Measurements from ENCODE around the gene ERBB4.
"Not testable (repeated sequence)": the region's sequence is repeated elsewhere in the genome, so short reads cannot be mapped to it uniquely, and the experiment has no call there.

ERBB4 gene

DNA sequence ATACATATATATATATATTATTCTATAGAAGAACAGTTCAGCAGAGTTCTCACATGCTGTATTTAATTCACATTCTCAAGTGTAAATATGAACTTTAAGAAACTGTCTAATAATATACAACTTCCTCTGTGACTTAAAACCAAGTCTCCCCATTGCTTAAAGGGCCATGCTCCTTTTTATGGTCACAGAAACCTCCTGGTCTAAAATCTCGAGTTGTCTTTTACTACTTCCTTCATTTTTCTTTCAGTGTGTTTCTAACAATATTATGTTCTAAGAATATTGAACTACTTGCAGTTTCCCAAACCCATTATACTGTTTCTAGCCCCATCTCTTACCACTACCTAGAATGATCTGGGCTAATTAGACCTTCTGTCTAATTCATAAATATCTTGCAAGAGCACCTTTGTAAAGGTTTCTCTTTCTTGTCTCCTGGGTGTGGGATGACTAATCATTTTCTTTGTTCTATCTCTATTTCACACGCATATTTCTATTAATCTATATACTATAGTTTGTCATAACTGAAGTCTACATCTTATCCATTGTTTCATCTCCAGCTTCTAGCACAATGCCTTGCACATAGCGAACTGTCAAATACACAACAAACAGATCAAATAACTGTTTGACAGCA, 48.8 kb downstream of the ERBB4 start:
- H3K36me3 Mint-ChIP-seq = no peaks in the 10 kb centered on the region
- H3K27me3 Mint-ChIP-seq = no peaks in the 10 kb centered on the region
- no peaks in the 10 kb centered on the region for H3K9me3 Mint-ChIP-seq (ENCODE audit: low read depth)
- no peak overlapping the region for H3K27ac Mint-ChIP-seq
- H3K4me3 Mint-ChIP-seq = no peak overlapping the region
- no peaks in the 10 kb centered on the region for H3K4me1 Mint-ChIP-seq (ENCODE audit: low read depth)

DNA sequence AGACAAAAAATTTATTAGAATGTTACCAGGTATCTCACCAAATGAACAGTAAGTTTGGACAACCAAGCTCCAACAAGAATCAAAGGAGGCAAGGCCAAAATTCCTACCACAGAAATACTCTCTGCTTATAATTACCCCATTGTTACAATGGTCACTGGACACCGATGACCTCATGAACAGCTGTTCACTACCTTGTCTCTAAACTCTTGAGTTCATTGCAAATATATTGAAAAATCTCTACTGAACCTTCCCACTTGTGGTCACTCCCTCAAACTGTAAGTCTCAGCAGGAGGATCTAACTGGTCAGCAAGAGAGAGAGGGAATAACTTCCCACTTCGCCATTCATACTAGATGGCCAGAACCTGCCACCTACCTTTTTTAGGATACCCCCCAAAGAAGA, 50.0 kb downstream of the ERBB4 start:
- Mint-ChIP-seq H3K4me1 (ENCODE audit: low read depth) (no peaks in the 10 kb centered on the region), H3K27ac (no peak overlapping the region), H3K27me3 (no peaks in the 10 kb centered on the region), H3K36me3 (no peaks in the 10 kb centered on the region), H3K4me3 (no peak overlapping the region), H3K9me3 (ENCODE audit: low read depth) (no peaks in the 10 kb centered on the region)

DNA sequence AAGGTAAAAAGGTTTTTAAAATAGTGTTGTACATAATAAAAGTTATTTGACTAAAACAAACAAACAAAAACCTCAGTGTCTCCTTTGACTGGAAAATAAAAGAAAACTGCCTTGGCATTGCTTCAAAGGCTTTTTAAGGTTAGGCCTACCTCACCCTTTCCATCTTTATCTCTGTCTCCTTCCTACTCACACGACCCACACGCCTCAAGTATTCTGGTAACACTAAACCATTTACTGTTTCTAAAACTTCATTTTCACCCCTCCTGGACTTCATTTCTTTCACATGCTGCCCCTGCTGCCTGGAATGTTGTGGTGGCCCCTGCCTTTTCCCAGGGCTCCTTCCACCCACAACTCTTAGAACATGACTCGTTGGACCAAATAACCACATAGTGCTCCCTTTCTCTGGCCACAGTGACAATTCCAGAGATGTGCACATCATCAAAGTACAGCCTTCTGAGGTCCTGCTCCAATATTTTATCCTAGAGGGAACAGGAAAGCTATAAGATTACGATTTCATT, 54.0 kb downstream of the ERBB4 start:
- no peaks in the 10 kb centered on the region for H3K9me3 Mint-ChIP-seq (ENCODE audit: low read depth)
- H3K36me3 Mint-ChIP-seq = no peaks in the 10 kb centered on the region
- no peak overlapping the region for H3K4me3 Mint-ChIP-seq
- no peaks in the 10 kb centered on the region for H3K4me1 Mint-ChIP-seq (ENCODE audit: low read depth)
- H3K27me3 Mint-ChIP-seq = no peaks in the 10 kb centered on the region
- no peak overlapping the region for H3K27ac Mint-ChIP-seq

DNA sequence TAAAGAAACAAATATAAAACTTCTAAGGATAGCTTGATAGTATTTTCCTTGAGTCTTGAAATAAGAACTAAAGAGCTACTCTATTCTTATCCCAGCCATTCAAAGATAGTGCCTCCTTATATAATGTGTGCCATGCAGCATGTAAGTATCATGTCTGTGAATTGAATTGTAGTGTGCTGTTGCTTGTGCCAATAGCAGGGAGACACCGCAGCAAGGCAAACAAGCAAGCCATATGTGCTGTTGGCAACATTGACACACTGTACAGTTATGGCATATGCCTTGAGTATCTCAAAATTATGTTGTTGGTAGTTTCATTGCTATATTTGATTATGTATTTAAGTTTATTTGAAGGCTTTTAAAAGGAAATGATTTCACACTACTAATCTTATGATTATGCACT, 58.2 kb downstream of the ERBB4 start:
- H3K36me3 Mint-ChIP-seq = no peaks in the 10 kb centered on the region
- H3K4me3 Mint-ChIP-seq = no peak overlapping the region
- no peaks in the 10 kb centered on the region for H3K4me1 Mint-ChIP-seq (ENCODE audit: low read depth)
- no peaks in the 10 kb centered on the region for H3K27me3 Mint-ChIP-seq
- peaks cover 5% of the 10 kb centered on the region for H3K9me3 Mint-ChIP-seq (ENCODE audit: low read depth)
- no peak overlapping the region for H3K27ac Mint-ChIP-seq

DNA sequence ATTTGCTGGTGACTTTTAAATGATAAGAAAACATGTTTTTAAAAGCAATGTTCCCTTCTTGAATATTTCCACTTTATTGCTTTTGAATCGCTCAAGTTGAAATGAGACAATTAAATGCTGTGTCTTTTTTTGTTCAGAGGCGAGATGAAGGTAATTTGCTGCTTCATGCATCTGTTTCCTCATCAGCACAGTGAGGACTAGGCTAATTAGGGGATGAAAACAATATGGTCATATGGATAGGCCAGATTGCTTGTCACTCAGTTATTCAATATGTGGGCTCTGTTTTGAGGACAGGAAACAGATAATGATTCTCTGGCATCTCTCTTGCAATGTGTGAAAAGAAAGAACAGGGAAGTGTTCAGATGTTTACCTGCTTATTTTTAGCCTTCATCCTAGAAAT, 61.0 kb downstream of the ERBB4 start:
- no peaks in the 10 kb centered on the region for H3K27me3 Mint-ChIP-seq
- H3K4me1 Mint-ChIP-seq (ENCODE audit: low read depth) = no peaks in the 10 kb centered on the region
- no peaks in the 10 kb centered on the region for H3K36me3 Mint-ChIP-seq
- no peak overlapping the region for H3K4me3 Mint-ChIP-seq
- no peak overlapping the region for H3K27ac Mint-ChIP-seq
- peaks cover 5% of the 10 kb centered on the region for H3K9me3 Mint-ChIP-seq (ENCODE audit: low read depth)

DNA sequence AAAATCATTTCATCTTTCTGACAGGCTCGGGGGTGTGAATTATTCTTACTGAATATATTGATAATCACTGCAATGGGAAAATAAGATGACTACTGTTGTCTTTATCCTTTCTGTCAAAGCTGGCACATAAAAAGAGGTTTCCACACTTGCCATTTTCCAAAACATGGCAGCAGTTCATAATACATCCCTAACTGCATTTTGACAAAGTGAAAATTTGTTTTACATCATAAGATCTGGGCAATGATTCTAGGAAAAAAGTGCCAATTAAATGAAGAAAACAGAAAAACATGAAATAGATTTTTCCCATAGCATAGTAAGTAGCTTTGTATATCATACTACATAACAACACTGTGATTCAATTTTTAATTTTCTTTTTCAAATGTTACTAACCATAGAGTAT, 65.4 kb downstream of the ERBB4 start:
- no peak overlapping the region for H3K27ac Mint-ChIP-seq
- H3K27me3 Mint-ChIP-seq = no peaks in the 10 kb centered on the region
- no peaks in the 10 kb centered on the region for H3K4me1 Mint-ChIP-seq (ENCODE audit: low read depth)
- no peak overlapping the region for H3K4me3 Mint-ChIP-seq
- H3K9me3 Mint-ChIP-seq (ENCODE audit: low read depth) = peaks cover 3% of the 10 kb centered on the region
- H3K36me3 Mint-ChIP-seq = no peaks in the 10 kb centered on the region

DNA sequence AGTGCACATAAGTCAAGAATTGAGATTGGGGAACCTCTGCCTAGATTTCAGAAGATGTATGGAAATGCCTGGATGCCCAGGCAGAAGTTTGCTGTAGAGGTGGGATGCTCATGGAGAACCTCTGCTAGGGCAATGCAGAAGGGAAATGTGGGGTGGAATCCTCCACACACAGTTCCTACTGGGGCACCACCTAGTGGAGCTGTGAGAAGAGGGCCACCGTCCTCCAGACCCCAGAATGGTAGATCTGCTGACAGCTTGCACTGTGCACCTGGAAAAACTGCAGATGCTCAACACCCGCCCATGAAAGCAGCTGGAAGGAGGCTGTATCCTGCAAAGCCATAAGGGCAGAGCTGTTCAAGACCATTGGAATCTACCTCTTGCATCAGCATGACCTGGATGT, 71.1 kb downstream of the ERBB4 start:
- H3K4me3 Mint-ChIP-seq; H3K4me1 Mint-ChIP-seq (ENCODE audit: low read depth); H3K9me3 Mint-ChIP-seq (ENCODE audit: low read depth); H3K27ac Mint-ChIP-seq; H3K36me3 Mint-ChIP-seq; H3K27me3 Mint-ChIP-seq: not testable (repeated sequence)

DNA sequence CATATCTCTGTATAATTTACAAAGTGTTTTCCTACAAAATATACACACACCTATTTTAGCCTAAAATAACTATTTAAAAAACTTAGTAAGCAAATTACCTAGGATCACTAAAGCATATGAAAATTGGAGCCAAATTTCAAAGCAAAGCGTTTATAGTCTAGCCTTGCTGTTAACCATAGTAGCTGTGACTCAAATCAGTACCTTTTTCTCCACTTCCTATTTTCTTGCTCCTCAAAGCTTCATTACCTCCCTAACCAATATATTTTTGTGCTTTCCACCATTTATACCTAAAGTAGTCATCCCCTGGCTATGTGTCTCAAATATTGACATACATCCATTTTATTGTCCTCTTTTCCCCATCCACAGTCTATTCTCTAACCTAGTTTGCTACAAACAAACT, 73.1 kb downstream of the ERBB4 start:
- no peak overlapping the region for H3K27ac Mint-ChIP-seq
- H3K4me3 Mint-ChIP-seq = no peak overlapping the region
- no peaks in the 10 kb centered on the region for H3K4me1 Mint-ChIP-seq (ENCODE audit: low read depth)
- peaks cover 11% of the 10 kb centered on the region for H3K9me3 Mint-ChIP-seq (ENCODE audit: low read depth)
- H3K36me3 Mint-ChIP-seq = no peaks in the 10 kb centered on the region
- H3K27me3 Mint-ChIP-seq = no peaks in the 10 kb centered on the region

DNA sequence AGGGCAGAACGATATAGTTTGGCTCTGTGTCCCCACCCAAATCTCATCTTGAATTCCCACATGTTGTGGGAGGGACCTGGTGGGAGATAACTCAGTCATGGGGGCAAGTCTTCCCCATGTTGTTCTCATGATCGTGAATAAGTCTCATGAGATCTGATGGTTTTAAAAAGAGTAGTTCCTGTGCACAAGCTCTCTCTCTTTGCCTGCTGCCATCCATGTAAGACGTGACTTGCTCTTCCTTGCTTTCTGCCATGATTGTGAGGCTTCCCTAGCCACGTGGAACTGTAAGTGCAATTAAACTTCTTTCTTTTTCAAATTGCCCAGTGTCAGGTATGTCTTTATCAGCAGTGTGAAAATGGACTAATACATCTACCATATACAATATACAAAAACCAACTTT, 76.9 kb downstream of the ERBB4 start:
- not testable (repeated sequence) for H3K27ac Mint-ChIP-seq; H3K27me3 Mint-ChIP-seq; H3K4me3 Mint-ChIP-seq; H3K4me1 Mint-ChIP-seq (ENCODE audit: low read depth); H3K36me3 Mint-ChIP-seq
- peaks cover 14% of the 10 kb centered on the region for H3K9me3 Mint-ChIP-seq (ENCODE audit: low read depth)

DNA sequence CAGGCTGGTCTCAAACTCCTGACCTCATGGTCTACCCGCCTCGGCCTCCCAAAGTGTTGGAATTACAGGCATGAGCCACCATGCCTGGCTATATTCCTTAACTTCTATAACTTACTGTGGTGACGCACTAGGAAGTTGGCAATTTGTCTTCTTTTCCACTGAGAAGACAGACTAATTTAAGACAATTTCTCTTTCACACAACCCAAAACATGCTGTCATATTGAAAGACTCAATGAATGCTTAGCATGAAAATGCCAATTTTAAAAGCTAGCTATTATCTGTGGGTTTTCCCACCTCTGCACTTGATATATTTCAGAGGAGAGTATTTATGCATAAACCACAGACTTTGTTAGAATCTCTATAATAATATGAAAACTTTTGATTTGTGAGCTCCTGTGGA, 84.5 kb downstream of the ERBB4 start:
- Mint-ChIP-seq H3K9me3 (ENCODE audit: low read depth) (no peaks in the 10 kb centered on the region), H3K36me3 (no peaks in the 10 kb centered on the region), H3K4me3 (no peak overlapping the region), H3K27me3 (no peaks in the 10 kb centered on the region), H3K27ac (no peak overlapping the region), H3K4me1 (ENCODE audit: low read depth) (no peaks in the 10 kb centered on the region)

DNA sequence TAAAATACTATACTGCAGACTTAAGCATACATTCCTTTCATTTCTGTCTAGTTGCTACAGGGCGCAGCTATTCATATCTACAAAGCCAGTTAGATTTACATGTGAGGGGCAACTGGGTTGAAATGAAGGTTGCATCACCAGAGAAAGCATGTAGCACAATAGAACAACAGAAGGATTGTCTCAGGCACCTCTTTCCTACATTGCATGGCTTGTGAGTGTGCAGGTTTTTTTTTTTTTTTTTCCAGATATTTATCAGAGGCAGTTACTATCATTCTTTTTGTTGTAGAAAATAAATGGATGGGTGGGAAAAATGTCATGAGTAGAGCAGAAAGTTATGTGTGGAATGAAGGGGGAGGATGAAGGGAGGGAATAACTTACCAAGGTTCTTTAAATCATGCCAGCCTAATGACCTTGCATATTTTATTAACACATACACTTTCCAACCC, 86.8 kb downstream of the ERBB4 start:
- no peak overlapping the region for H3K27ac Mint-ChIP-seq

DNA sequence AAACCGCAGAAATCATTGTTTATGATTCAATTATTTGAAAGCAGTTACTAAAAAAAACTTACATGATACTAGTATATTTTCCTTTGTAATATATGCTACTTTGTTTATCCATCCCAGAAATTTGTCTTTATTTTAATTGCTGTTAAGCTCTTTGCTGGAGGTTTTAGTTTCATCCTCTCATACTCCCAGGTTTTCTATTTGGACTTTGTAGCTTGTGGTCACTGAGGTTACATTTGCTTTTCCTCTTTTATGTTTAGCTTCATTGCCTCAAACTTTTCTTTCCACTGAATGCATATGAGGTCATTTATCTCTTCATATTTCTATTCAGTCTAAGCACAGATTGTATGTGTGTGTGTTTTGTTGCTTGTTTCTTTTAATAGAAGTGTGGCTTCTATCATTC, 89.9 kb downstream of the ERBB4 start:
- H3K4me1 Mint-ChIP-seq (ENCODE audit: low read depth) = no peaks in the 10 kb centered on the region

More for the DNA sequence above, 86.8 kb downstream of the ERBB4 start:
- Mint-ChIP-seq H3K4me3 (no peak overlapping the region), H3K36me3 (no peaks in the 10 kb centered on the region), H3K4me1 (ENCODE audit: low read depth) (no peaks in the 10 kb centered on the region), H3K27me3 (no peaks in the 10 kb centered on the region), H3K9me3 (ENCODE audit: low read depth) (no peaks in the 10 kb centered on the region)

DNA sequence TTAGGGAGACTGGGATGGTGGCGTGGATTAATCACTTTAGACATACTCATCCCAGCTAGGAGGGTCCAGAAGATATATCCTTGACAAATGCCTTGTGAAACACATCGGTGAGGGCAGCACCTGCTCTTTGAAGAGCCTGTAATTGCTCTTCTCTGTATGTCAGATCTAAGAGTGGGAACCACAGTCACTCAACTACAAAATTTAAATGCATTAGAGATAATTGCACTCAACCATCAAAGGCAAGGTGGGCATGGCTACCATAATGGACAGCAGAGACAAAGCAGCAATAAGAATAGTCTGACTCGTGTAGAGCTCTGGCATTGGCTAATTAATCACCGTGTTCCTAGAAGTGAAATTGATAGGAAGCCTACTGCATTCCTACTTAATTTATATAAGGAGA, 96.8 kb downstream of the ERBB4 start:
- H3K36me3 Mint-ChIP-seq = no peaks in the 10 kb centered on the region
- peaks cover 15% of the 10 kb centered on the region for H3K9me3 Mint-ChIP-seq (ENCODE audit: low read depth)
- H3K4me3 Mint-ChIP-seq = no peak overlapping the region
- no peaks in the 10 kb centered on the region for H3K27me3 Mint-ChIP-seq
- H3K27ac Mint-ChIP-seq = no peak overlapping the region
- H3K4me1 Mint-ChIP-seq (ENCODE audit: low read depth) = no peaks in the 10 kb centered on the region

More for the DNA sequence above, 89.9 kb downstream of the ERBB4 start:
- Mint-ChIP-seq H3K36me3 (no peaks in the 10 kb centered on the region), H3K27me3 (no peaks in the 10 kb centered on the region), H3K27ac (no peak overlapping the region), H3K9me3 (ENCODE audit: low read depth) (no peaks in the 10 kb centered on the region), H3K4me3 (no peak overlapping the region)

DNA sequence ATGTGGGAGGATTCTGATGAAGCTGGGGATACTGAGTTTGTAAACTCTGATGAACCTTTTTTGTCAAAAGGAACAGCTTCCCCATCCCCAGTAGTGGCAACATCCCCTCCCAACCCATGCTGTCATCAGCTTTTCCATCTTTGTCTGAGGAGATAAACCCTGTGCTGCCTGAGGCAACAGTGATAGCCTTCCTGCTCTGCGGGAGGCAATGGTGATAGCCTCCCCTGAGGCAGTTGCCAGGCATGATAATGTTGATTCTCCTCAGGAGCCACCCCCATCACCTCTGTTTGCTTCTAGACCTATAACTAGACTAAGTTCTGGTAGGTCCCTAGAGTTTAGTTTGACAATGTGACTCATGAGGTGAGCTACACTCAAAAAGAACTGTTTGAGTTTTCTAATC, 97.5 kb downstream of the ERBB4 start:
- no peaks in the 10 kb centered on the region for H3K4me1 Mint-ChIP-seq (ENCODE audit: low read depth)
- no peak overlapping the region for H3K27ac Mint-ChIP-seq
- no peaks in the 10 kb centered on the region for H3K36me3 Mint-ChIP-seq
- H3K4me3 Mint-ChIP-seq = no peak overlapping the region
- H3K27me3 Mint-ChIP-seq = no peaks in the 10 kb centered on the region
- H3K9me3 Mint-ChIP-seq (ENCODE audit: low read depth) = peaks cover 15% of the 10 kb centered on the region

DNA sequence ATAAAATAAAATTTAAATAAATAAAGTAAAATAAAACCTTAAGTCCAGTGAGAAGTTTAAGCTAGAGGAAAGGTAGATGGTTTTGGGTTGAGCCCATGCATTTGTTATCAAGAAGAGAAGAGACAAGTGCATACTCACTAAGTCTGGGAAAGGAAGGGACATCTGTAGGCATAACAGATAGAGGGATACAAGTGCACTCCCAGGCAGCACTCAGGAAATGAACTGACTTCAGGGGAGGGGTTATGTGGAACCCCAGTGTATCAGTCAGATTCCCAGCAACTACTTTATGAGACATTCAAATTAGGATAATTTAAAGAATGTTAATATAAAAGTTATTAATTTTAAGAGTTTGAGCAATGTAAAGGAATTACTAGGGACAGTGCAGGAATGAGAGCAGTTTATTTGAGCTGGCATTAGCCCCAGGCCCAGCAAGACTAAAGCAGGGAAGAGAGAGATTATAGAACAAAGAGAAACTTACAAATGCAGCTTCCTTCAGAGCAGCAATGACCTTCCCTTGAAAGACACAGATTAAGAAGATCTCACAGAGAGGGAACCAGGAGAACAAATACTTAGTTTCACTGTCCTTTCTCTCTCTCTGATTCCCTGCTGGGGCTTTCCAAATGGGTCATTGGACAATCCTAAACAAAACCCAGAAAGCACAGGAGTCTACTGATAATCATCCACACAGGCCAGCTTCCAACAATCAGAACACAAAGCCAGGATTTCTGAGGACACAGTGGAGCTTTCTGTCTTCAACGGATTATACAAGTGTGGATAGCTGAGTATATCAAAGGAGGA, 109.7 kb downstream of the ERBB4 start:
- no peak overlapping the region for H3K4me3 Mint-ChIP-seq
- no peaks in the 10 kb centered on the region for H3K9me3 Mint-ChIP-seq (ENCODE audit: low read depth)
- H3K27me3 Mint-ChIP-seq = no peaks in the 10 kb centered on the region
- no peaks in the 10 kb centered on the region for H3K4me1 Mint-ChIP-seq (ENCODE audit: low read depth)
- H3K36me3 Mint-ChIP-seq = no peaks in the 10 kb centered on the region
- H3K27ac Mint-ChIP-seq = no peak overlapping the region

DNA sequence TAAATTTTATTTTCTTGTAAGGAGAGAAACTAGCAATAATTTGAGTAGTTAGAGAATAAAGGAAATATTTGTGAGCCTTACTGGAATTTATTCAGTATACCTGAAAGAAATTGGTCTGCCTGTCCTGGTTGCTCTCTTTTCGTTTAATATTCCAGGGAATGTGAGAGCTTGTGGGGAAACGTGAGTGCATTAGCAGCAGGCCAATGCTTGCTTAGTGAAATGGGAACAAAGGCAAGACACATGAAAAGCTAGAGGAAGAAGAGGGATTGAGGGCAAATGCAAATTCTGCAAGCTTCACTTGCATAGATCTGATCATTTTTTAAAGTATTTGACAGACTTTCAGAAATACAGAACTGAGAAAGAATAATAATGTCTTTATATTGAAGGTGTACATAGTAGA, 111.0 kb downstream of the ERBB4 start:
- no peaks in the 10 kb centered on the region for H3K36me3 Mint-ChIP-seq
- no peaks in the 10 kb centered on the region for H3K27me3 Mint-ChIP-seq
- no peak overlapping the region for H3K4me3 Mint-ChIP-seq
- H3K4me1 Mint-ChIP-seq (ENCODE audit: low read depth) = no peaks in the 10 kb centered on the region
- H3K9me3 Mint-ChIP-seq (ENCODE audit: low read depth) = no peaks in the 10 kb centered on the region
- no peak overlapping the region for H3K27ac Mint-ChIP-seq
